ENCODE data around the gene POU2F1. TPM values are rescaled to one million over a fixed set of nuclear protein-coding genes. Genes with fewer than 3 reads are reported as not detected.

The POU2F1 gene
- total and polyA plus RNA-seq, 11 donors: 2.4 to 13.4 (median 8.8) TPM

GRCh38 chr1:167456926-167457325, 236.2 kb downstream of the POU2F1 start:
- 68 to 90% (median 80%) methylated on average over 7 to 8 of the region's 8 CpGs for WGBS, 4 donors
- no peak for ATAC-seq
- Histone ChIP-seq H3K4me3 (no peak overlapping the region), H3K27me3 (no peaks in the 10 kb centered on the region), H3K27ac (peak overlapping the region in 1 of 12 donors; percentile 80), H3K36me3 (no peaks in the 10 kb centered on the region), H3K9me3 (no peaks in the 10 kb centered on the region), H3K4me1 (peaks cover 0 to 26% (median 5%) of the 10 kb centered on the region in 12 donors)
- TF ChIP-seq CTCF (IDR thresholded peaks at IDR 0.05) (no peak), POLR2A (IDR thresholded peaks at IDR 0.05) (no peak)
- no peak for DNase-seq
- intact Hi-C loops (cut with DNase I): loop anchor here in 6 of 10 donors (5.0 to 10.0 kb wide), 3 partner anchors 70 to 78 kb away; no protein-coding TSS in a partner anchor

- no peak overlapping the region for H3K27ac ChIP-seq
- 76 to 90% (median 80%) methylated on average over 11 of the region's 11 CpGs for WGBS, 4 donors
- DNase-seq (no peak), ATAC-seq (no peak)
- no peaks in the 10 kb centered on the region for H3K9me3 ChIP-seq
- intact Hi-C loops (cut with DNase I): loop anchor here in 6 of 10 donors (5.0 to 10.0 kb wide), 3 partner anchors 69 to 77 kb away; no protein-coding TSS in a partner anchor
- H3K27me3 ChIP-seq: no peaks in the 10 kb centered on the region
- no peak overlapping the region for H3K4me3 ChIP-seq
- TF ChIP-seq CTCF (IDR thresholded peaks at IDR 0.05): no peak
- TF ChIP-seq POLR2A (IDR thresholded peaks at IDR 0.05): no peak
- H3K36me3 ChIP-seq: no peaks in the 10 kb centered on the region
- peaks cover 0 to 26% (median 5%) of the 10 kb centered on the region in 12 donors for H3K4me1 ChIP-seq
These were observed 237.4 kb downstream of the POU2F1 start for GRCh38 chr1:167457936-167458584.

- intact Hi-C loops (cut with DNase I): no loop called here
- ATAC-seq (no peak), DNase-seq (no peak)
- TF ChIP-seq CTCF (IDR thresholded peaks at IDR 0.05): no peak
- no peak for TF ChIP-seq POLR2A (IDR thresholded peaks at IDR 0.05)
- Histone ChIP-seq H3K9me3 (no peaks in the 10 kb centered on the region), H3K27ac (no peak overlapping the region), H3K27me3 (no peaks in the 10 kb centered on the region), H3K4me1 (peaks cover 0 to 10% (median under 1%) of the 10 kb centered on the region in 12 donors), H3K36me3 (no peaks in the 10 kb centered on the region), H3K4me3 (no peak overlapping the region)
- 93 to 95% (median 94%) methylated on average over 12 to 14 of the region's 14 CpGs for WGBS, 4 donors
These were observed 240.2 kb downstream of the POU2F1 start for GRCh38 chr1:167460836-167461235.

GRCh38 chr1:167462341-167462740, 241.7 kb downstream of the POU2F1 start:
- intact Hi-C loops (cut with DNase I): no loop called here

More at GRCh38 chr1:167462341-167462740, 241.7 kb downstream of the POU2F1 start:
- H3K4me1 ChIP-seq: peaks cover 0 to 8% (median 0%) of the 10 kb centered on the region in 12 donors
- TF ChIP-seq POLR2A (IDR thresholded peaks at IDR 0.05): no peak
- no peak for TF ChIP-seq CTCF (IDR thresholded peaks at IDR 0.05)
- ATAC-seq: no peak
- no peak overlapping the region for H3K27ac ChIP-seq
- no peaks in the 10 kb centered on the region for H3K9me3 ChIP-seq
- WGBS, 4 donors: 87 to 98% (median 96%) methylated on average over 7 to 8 of the region's 8 CpGs
- no peaks in the 10 kb centered on the region for H3K36me3 ChIP-seq
- H3K4me3 ChIP-seq: no peak overlapping the region
- DNase-seq: no peak
- no peaks in the 10 kb centered on the region for H3K27me3 ChIP-seq
